HG03469 (cell line): ENCODE results near the gene ISYNA1.

Experiments
- ATAC-seq: cut with Tn5 transposase; IDR thresholded peaks from one replicate; pipeline ENCODE4 v1.9.1; 2021; ENCODE audit warnings: mild to moderate bottlenecking, moderate library complexity, moderate number of reproducible peaks; ENCODE audit not compliant: unreplicated experiment

The ISYNA1 gene

GRCh38 chr19:18397242-18398202 is 40.4 kb downstream of the ISYNA1 start, which contains the start of gene LRRC25:
Gene LRRC25, minus strand, starts transcription at chr19:18397622. Its CDS starts 659 bp downstream, at chr19:18396963.
- ATAC-seq, result no peak

GRCh38 chr19:18396471-18397241 is 41.3 kb downstream of the ISYNA1 start:
- no peak for ATAC-seq

- ATAC-seq, result no peak
Measured at GRCh38 chr19:18393836-18394235, 44.1 kb downstream of the ISYNA1 start.

GRCh38 chr19:18392926-18393325 is 45.0 kb downstream of the ISYNA1 start:
- no peak for ATAC-seq

GRCh38 chr19:18392417-18392816 is 45.5 kb downstream of the ISYNA1 start:
- ATAC-seq, result no peak

GRCh38 chr19:18391509-18392075 is 46.3 kb downstream of the ISYNA1 start:
- no peak for ATAC-seq

- ATAC-seq, result no peak
Measured at GRCh38 chr19:18390065-18390907, 47.6 kb downstream of the ISYNA1 start.

- ATAC-seq, result no peak
Measured at GRCh38 chr19:18389726-18390064, 48.2 kb downstream of the ISYNA1 start.

GRCh38 chr19:18388960-18389725 is 48.8 kb downstream of the ISYNA1 start:
- ATAC-seq, result no peak

- no peak for ATAC-seq
Measured at GRCh38 chr19:18388100-18388959, 49.6 kb downstream of the ISYNA1 start.

- no peak for ATAC-seq
Measured at GRCh38 chr19:18386543-18387271, 51.2 kb downstream of the ISYNA1 start.

GRCh38 chr19:18385675-18386542 is 52.0 kb downstream of the ISYNA1 start, which contains the start of gene GDF15:
Gene GDF15, plus strand, starts transcription at chr19:18386158. Its CDS starts 32 bp downstream, at chr19:18386190.
- no peak for ATAC-seq

- no peak for ATAC-seq
Measured at GRCh38 chr19:18385359-18385674, 52.6 kb downstream of the ISYNA1 start.

- ATAC-seq, result no peak
Measured at GRCh38 chr19:18384775-18385174, 53.2 kb downstream of the ISYNA1 start.
